HL-60 (cell line): Measurements from ENCODE around the gene PTPRD.

Experiments
- DNase-seq, 2 experiments: peaks; one replicate each; pipeline ENCODE4 v3.0.0-alpha.2; 2010 to 2020; ENCODE audit warnings: low read depth in 1 of 2, low spot score in 1 of 2
- H3K27ac ChIP-seq: fragments of 250-450 bp; sonication (Bioruptor Pico); replicated peaks from 2 replicates; pipeline ENCODE4 v1.5.1; 2020; ENCODE audit warnings: mild to moderate bottlenecking, moderate library complexity
- H3K27me3 ChIP-seq: fragments of 250-450 bp; sonication (Bioruptor Pico); 2 replicates; pipeline ENCODE4 v1.5.1; 2021; ENCODE audit warnings: mild to moderate bottlenecking, moderate library complexity; ENCODE audit not compliant: insufficient read depth, poor library complexity, severe bottlenecking
- H3K4me3 ChIP-seq: replicated peaks from 2 replicates; pipeline ENCODE4 v1.5.1; 2011; ENCODE audit warnings: mild to moderate bottlenecking, control low read depth, low read length; ENCODE audit not compliant: insufficient read depth
- CTCF ChIP-seq: IDR thresholded peaks from one replicate; pipeline ENCODE4 v1.5.1; 2011; ENCODE audit warnings: low read length, control low read depth, inconsistent platforms; ENCODE audit not compliant: insufficient read depth
- GABPA ChIP-seq: IDR thresholded peaks from 2 replicates; pipeline ENCODE4 v1.6.1; 2012; ENCODE audit warnings: low read depth
- POLR2AphosphoS5 ChIP-seq: IDR thresholded peaks from 2 replicates; pipeline ENCODE4 v1.6.1; 2012; ENCODE audit warnings: low read depth
- REST ChIP-seq: IDR thresholded peaks from 2 replicates; pipeline ENCODE4 v1.6.1; 2012; ENCODE audit warnings: low read depth; ENCODE audit not compliant: insufficient replicate concordance
- SPI1 ChIP-seq: IDR thresholded peaks from 2 replicates; pipeline ENCODE4 v1.6.1; 2012; ENCODE audit warnings: low read depth, mild to moderate bottlenecking, borderline replicate concordance

PTPRD gene

GRCh38 chr9:8297047-8297446 lies 2315.8 kb downstream of the PTPRD start:
- DNase-seq, result no peak
- Histone ChIP-seq H3K27ac (no peak overlapping the region), H3K27me3 (no peaks in the 10 kb centered on the region), H3K4me3 (no peak overlapping the region)
- no peak for TF ChIP-seq CTCF
- no peak for TF ChIP-seq REST
- TF ChIP-seq POLR2AphosphoS5, result no peak
- TF ChIP-seq SPI1, result no peak
- TF ChIP-seq GABPA, result no peak

GRCh38 chr9:8292657-8293056 lies 2320.1 kb downstream of the PTPRD start:
- Histone ChIP-seq H3K27me3 (no peaks in the 10 kb centered on the region), H3K4me3 (no peak overlapping the region), H3K27ac (no peak overlapping the region)
- TF ChIP-seq CTCF (no peak), SPI1 (no peak), GABPA (no peak), REST (no peak), POLR2AphosphoS5 (no peak)
- no peak for DNase-seq

- Histone ChIP-seq H3K27ac (no peak overlapping the region), H3K27me3 (no peaks in the 10 kb centered on the region), H3K4me3 (no peak overlapping the region)
- TF ChIP-seq GABPA (no peak), SPI1 (no peak), POLR2AphosphoS5 (no peak), REST (no peak), CTCF (no peak)
- DNase-seq, result no peak
Observed at GRCh38 chr9:8289681-8290080, 2323.1 kb downstream of the PTPRD start.
